ENCODE measurements around the gene PNPLA1.
A peak's percentile ranks its signal among the peaks of the same experiment; 100 is the strongest.
"Not testable (repeated sequence)": the region's sequence is repeated elsewhere in the genome, so short reads cannot be mapped to it uniquely, and the experiment has no call there.

The PNPLA1 gene

DNA sequence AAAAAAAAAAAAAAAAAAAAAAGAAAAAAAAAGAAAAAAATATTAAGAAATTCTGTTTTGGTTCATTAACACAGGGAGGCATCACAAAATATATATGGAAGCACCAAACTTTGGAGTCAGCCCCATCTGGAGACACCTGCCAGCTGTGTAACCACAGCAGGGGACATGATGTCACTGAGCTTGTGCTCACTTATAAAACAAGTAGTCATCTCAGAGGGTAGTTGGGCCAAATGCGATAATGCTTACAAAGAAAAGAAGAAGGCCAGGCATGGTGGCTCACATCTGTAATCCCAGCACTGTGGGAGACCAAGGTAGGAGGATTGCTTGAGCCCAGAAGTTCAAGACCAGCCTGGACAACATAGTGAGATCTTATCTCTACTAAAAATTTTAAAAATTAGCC is 68.0 kb downstream of the PNPLA1 start:
- no peak for DNase-seq

- DNase-seq, result not testable (repeated sequence)
These were observed 68.4 kb downstream of the PNPLA1 start for GRCh38 chr6:36338223-36338622.

DNA sequence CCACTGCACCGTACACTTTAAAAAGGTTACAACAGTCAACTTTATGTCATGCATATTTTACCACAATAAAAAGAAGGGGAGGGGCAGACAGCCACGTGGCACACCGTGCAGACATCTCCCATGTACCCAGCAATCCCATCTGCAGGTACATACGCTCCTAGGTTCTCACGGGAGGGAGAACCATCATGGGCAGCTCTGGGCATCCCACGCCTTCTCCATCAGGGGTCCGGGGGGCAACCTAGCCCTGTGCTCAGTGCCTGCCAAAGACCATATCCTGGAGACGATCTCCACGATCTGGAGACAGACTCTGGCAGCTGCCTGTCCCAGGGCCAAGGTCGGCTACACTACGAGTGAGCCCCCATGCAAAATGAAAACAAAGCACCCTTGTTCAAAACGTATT is 69.3 kb downstream of the PNPLA1 start:
- no peak for DNase-seq

DNA sequence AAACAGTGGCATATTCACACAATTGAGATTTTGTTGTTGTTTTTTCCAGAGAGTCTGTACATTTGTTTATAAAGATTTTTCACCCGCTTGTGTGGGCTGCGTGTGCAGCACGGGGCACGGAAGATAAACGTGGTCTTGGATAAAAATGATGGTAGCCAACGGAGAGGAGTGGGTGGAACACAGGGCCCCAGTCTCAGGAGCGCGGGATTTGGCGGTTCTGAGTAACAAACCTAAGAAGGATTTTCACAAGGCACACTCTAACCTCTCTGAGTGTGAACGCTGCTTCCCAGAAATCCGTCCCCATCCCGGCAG is 70.4 kb downstream of the PNPLA1 start:
- no peak for DNase-seq

GRCh38 chr6:36340618-36341454 is 71.0 kb downstream of the PNPLA1 start:
- DNase-seq, result peak; percentile 18

GRCh38 chr6:36343109-36343680 is 73.3 kb downstream of the PNPLA1 start:
- no peak for DNase-seq

- DNase-seq, result no peak
These were observed 76.0 kb downstream of the PNPLA1 start for GRCh38 chr6:36345681-36346466.

DNA sequence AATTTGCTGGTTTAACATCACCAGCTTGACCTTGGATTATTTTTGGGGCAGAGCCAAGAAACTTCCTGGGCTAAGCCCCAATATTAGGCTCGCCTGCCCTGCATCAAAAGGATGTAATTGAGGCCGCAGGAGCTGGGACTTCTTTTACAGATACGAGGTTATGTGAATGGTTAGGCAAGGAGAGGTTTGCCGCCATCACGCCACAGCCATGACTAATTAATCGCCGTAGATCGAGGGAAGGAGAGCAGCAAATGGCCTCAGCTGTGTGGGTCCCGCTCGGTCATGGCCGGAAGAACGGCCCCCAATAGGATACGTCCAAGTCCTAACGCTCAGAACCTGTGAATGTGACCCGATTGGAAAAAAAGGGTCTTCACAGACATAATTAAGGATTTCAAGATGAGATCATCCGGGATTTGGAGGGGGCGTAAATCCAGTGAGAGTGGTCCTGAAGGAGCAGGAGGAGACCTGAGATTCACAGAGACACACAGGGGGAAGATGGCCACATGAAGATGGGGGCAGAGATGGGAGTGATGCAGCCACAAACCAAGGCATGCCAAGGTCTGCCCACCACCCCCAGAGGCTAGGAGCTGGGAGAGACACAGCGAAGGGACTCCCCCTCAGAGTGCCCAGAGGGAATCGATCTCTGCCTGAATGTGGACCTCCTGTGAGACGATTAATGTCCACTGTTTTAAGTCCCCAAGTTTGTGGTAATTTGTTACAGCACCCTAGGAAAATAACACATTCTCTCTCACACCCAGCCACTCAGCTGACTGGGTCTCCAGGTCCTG is 76.8 kb downstream of the PNPLA1 start:
- no peak for DNase-seq

DNA sequence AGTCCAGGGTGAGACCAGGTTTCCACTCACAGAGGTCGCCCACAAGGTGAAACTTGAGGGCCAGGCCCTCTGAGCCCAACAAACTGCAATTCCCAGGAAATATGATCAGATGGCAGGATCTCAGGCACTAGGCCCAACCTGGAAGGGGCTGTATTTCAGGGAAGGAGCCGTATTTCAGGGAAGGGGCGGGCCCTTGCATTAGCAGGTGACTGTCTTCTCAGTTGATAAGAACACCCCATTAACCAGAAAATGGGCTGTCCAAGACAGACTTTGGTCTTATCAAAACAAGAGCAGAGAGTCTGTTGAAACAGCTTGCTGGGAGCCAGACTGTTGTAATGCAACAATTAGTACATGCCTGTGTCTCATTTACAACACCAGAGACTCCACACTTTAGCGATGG is 77.8 kb downstream of the PNPLA1 start:
- DNase-seq, result no peak

DNA sequence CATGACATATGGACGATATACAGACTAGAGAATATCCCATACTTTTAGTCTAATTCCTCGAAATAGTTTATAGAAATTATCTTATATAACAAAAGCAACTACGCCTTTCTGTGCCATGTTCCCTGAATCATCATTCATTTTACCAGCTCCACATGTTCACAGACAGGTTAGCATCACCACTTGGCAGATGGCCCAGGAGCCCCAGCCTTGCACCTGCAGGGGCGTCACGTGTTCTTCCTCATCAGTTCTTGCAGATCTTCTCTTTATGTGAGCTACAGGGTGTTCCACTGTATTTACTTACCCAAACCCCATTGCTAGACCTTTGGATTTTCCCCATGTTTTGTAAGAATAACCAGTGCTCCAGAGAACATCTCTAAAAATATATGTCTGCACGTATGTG is 79.4 kb downstream of the PNPLA1 start:
- DNase-seq, result peak; percentile 81

DNA sequence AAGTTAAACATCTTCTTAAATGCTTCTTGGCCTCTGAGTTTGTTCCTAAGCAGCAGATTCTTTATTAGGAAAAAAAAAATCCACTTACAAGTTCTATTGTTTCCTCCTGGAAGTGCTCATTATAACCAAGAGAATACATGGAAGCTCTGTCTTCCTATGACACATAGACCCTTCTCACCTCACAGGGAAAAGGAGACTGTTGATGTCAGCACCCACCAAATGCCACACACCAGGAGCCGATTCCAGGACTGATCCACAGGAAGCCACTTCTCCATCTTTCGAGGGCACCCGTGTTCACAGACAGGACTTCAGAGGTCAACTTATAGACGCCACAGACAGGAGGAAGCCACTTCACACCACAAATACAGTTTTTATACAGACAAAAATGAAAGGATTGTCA is 80.2 kb downstream of the PNPLA1 start:
- DNase-seq, result no peak

DNA sequence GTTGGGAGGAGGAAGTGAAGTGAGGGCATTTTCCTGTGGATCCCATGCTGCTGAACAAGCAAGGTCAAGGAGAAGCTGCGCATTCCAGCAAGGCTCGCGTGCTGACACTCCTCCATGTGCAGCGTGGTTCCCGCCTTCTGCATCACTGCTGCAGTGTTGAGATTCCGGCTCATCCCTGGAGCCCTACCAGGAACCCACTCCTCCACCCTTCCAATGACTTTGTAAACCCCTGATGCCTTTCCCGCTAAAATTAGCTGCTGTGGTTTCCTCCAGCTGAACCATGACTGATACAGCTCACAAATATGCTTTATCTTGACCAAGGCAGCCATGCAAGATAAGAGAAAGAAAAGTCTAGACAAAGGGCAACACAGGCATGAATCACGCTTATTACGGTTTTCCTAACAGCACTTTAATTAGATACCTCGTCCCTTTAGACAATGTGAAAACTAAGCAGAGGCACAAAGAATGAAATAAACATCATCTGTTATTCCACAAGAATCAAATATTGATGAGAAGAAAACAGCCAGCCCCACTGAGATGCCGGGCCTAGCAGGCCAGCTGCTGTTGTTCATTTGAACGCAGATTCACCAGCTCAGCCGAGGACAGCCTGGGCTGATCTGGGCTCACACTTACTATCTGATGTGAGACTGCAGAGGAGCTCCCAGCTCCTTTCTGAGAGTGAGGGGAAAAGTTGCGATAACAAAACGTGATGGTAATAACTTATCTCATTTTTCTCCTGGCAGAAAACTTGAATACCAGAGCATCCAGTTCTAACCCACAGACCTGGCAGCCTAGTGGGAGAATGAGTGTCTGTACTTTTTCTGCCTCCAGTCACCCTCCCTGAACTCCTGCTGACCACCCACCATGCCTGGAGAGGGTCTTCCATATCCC is 81.1 kb downstream of the PNPLA1 start:
- DNase-seq, result no peak

GRCh38 chr6:36352477-36353157 is 82.8 kb downstream of the PNPLA1 start:
- no peak for DNase-seq

- DNase-seq, result no peak
These were observed 83.6 kb downstream of the PNPLA1 start for GRCh38 chr6:36353411-36353915.

GRCh38 chr6:36355819-36356218 is 86.0 kb downstream of the PNPLA1 start:
- no peak for DNase-seq

DNA sequence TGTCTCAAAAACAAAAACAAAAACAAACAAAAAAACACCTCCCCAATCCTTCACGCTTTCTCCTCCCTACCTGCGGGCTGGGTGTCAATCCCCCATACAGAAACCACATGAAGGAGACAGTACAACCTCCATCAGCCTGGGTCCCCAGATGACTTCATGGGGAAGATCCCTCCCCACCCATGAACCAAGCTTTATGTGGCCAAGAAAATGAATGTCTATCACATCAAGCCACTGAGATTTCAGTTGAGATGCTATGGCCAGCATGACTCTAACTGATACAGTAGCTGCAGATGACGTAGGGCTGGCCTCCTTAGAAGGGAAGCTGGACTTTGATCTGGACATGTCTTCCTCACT is 88.0 kb downstream of the PNPLA1 start:
- no peak for DNase-seq

All from NCI-H2029 treated with DMSO at 0.1 percent for 48 hours (cell line).